Skeletal muscle satellite cell (primary cell): Measurements from ENCODE around the gene C4orf17.

Experiments
- H3K27me3 ChIP-seq: 2 replicates; pipeline ENCODE4 v1.7.0; 2013; ENCODE audit warnings: low read length; ENCODE audit not compliant: control insufficient read depth, insufficient read depth
- H3K36me3 ChIP-seq: 2 replicates; pipeline ENCODE4 v1.7.0; 2013; ENCODE audit warnings: mild to moderate bottlenecking, control low read depth, low read length; ENCODE audit not compliant: insufficient read depth
- H3K4me1 ChIP-seq: 2 replicates; pipeline ENCODE4 v1.7.0; 2013; ENCODE audit warnings: low read length; ENCODE audit not compliant: control insufficient read depth, insufficient read depth
- H3K4me2 ChIP-seq: 2 replicates; pipeline ENCODE4 v1.7.0; 2013; ENCODE audit warnings: mild to moderate bottlenecking, low read length
- H3K4me3 ChIP-seq: 2 replicates; pipeline ENCODE4 v1.7.0; 2013; ENCODE audit warnings: low read length
- H3K9ac ChIP-seq: 2 replicates; pipeline ENCODE4 v1.7.0; 2013; ENCODE audit warnings: mild to moderate bottlenecking, low read depth, low read length, moderate library complexity
- H3K9me3 ChIP-seq: replicated peaks from 2 replicates; pipeline ENCODE4 v1.7.0; 2013; ENCODE audit warnings: mild to moderate bottlenecking, control low read depth, low read length

C4orf17 gene

GRCh38 chr4:99586322-99586721, 75.5 kb downstream of the C4orf17 start:
- no peak overlapping the region for H3K4me2 ChIP-seq
- no peaks in the 10 kb centered on the region for H3K9me3 ChIP-seq
- no peaks in the 10 kb centered on the region for H3K36me3 ChIP-seq
- H3K9ac ChIP-seq: no peak overlapping the region
- peaks cover 6% of the 10 kb centered on the region for H3K27me3 ChIP-seq
- no peak overlapping the region for H3K4me3 ChIP-seq
- no peaks in the 10 kb centered on the region for H3K4me1 ChIP-seq

GRCh38 chr4:99586797-99587196, 76.0 kb downstream of the C4orf17 start:
- no peak overlapping the region for H3K9ac ChIP-seq
- H3K4me1 ChIP-seq: no peaks in the 10 kb centered on the region
- no peak overlapping the region for H3K4me2 ChIP-seq
- H3K4me3 ChIP-seq: no peak overlapping the region
- H3K27me3 ChIP-seq: peaks cover 6% of the 10 kb centered on the region
- H3K9me3 ChIP-seq: no peaks in the 10 kb centered on the region
- no peaks in the 10 kb centered on the region for H3K36me3 ChIP-seq

- Histone ChIP-seq H3K4me2 (no peak overlapping the region), H3K27me3 (peaks cover 5% of the 10 kb centered on the region), H3K9ac (no peak overlapping the region), H3K4me1 (no peaks in the 10 kb centered on the region), H3K36me3 (no peaks in the 10 kb centered on the region), H3K4me3 (no peak overlapping the region), H3K9me3 (no peaks in the 10 kb centered on the region)
Observed at GRCh38 chr4:99587309-99587708, 76.5 kb downstream of the C4orf17 start.

GRCh38 chr4:99587803-99588202, 77.0 kb downstream of the C4orf17 start:
- Histone ChIP-seq H3K4me1 (no peaks in the 10 kb centered on the region), H3K4me2 (no peak overlapping the region), H3K36me3 (no peaks in the 10 kb centered on the region), H3K9me3 (no peaks in the 10 kb centered on the region), H3K9ac (no peak overlapping the region), H3K27me3 (peaks cover under 1% of the 10 kb centered on the region), H3K4me3 (no peak overlapping the region)

GRCh38 chr4:99591757-99592156, 80.9 kb downstream of the C4orf17 start:
- no peaks in the 10 kb centered on the region for H3K27me3 ChIP-seq
- H3K4me2 ChIP-seq: no peak overlapping the region
- H3K9ac ChIP-seq: no peak overlapping the region
- H3K4me3 ChIP-seq: no peak overlapping the region
- no peaks in the 10 kb centered on the region for H3K4me1 ChIP-seq
- no peaks in the 10 kb centered on the region for H3K9me3 ChIP-seq
- H3K36me3 ChIP-seq: no peaks in the 10 kb centered on the region
